IPS DF 4.7 (cell line): ENCODE measurements around the gene FAIM2.
"Not testable (repeated sequence)": the region's sequence is repeated elsewhere in the genome, so short reads cannot be mapped to it uniquely, and the experiment has no call there.

Experiments
- DNase-seq: peaks from one replicate; pipeline ENCODE4 v3.0.0-alpha.2; 2013; ENCODE audit warnings: low spot score; ENCODE audit errors: extremely low read depth

FAIM2 gene

DNA sequence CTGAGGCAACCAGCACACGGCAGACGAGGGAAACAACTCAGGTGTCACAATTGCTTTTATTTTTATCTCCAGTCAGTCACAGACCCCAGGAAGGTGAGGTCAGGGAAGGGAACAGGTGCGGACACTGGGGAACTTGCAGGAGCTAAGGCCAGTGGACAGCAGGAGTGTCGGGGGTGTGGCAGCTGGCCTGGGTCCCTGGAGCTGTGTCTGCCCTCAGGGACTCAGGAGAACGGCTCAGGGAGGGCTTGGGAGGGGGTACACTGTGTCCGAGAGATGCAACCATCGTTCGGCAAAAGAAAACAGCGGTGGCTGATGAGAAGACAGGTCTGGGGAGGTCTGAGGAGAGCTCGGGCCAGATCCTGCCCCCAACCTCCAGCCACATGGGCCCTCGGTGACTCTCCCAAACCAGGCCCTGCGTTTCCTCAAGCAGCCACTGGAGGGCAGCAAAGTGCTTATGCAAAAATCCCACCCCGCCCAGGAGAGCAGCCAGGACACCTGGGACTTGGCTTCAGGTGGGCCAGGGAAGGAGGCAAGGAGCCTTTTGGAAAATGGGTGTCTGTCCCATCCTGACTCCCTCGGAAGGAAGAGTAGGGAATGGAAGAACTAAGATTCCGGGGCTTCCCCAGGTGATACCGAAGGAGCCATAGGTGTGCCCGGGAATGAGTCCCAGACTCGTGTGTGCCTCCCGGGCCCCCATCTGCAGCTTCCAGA is 36.7 kb downstream of the FAIM2 start:
- peak; percentile 74 for DNase-seq

DNA sequence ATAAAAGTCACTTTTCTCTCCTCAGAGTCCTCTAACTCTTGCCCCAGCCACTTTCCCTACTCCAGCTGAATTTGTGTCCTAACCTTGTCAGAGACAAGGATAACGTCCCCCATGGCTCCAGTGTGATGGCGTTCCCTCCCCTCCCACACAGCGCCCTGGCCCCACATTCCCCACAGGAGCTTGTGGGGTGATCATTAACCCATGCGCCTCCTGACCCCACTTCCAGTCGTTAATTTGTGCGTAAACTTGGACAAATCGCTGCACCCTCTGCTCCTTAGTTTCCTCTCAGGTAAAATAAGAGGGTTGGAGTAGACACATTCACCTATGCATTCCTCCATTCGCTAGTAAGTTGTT is 37.9 kb downstream of the FAIM2 start:
- no peak for DNase-seq

DNA sequence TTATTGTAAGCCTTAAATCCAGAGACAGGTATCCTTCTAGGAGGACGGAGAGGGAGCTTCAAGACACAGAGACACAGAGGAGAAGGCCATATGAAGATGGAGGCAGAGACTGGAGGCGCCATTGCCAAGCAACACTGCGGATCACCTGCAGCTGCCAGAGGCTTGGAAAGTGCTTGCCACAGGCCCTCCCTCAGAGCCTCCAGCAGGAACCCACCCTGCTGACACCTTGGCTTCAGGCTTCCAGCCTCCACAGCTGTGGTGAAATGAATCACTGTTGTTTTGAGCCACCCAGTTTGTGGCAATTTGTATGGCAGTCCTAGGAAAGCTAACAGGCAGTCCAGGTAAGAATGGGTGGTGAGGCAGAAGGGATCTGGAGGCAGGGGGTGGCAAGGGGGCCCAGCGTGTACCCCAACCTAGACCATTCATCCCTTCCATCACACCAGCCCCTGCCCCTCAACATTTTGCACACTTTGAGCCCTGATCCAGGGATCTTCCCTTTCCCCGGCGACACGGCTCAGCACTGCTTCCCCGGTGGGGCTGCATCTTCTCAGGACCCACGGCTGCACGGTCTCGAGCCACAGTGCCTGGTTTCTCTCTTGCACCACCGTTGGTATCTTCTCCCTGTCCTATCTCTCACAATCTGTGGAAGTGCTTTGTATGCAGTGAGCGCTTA is 38.5 kb downstream of the FAIM2 start:
- no peak for DNase-seq

DNA sequence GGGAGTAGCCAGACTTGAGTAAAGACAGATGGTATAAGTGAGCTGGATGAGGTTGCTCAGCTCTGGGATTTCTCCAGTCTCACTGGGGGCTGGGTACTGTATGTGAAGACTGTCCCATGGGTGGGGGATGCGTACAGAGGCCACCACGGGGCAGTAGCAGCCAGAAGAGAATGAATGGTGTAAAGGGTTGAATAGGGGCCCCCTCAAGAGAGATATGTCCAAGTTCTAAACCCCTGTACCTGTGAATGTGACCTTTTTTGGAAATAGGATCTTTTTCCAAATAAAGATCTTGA is 39.0 kb downstream of the FAIM2 start:
- DNase-seq: no peak

DNA sequence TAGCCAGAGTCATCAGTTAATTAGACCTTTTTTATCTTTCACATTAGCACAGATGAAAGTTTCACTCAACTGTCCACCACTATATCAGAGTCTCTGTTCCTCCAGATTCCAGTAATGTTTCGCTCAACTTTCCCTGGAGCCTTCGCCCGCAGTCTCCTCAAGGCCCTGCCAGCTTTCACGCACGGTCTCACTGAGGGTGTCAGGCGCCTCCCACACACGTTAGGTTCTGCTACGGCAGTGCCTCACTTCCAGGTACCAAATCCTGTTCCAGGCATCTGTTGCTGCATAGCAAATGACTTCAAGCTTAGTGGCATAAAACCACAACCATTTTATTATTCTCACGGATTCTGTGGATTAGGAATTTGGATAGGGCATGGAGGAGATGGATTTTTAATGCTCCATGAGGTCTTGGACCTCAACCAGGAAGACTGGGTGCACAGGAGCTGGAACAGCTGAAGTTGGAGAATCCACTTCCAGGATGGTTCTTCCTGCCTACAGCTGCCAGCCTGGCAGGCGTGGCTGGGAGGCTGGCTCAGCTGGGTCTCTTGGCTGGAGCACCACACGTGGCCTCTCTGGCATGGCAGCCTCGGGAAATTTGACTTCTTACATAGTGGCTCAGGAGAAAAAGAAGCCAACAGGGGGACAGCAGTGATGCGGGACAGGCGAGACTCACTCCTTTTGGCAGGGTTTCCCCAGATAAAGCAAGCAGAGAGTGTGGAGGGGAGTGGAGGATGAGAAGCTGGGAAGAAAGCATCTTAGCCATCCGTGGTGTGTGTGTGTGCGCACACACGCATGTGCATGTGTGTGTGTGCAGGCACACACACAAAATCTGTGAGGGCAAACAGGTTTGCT is 39.5 kb downstream of the FAIM2 start:
- no peak for DNase-seq

DNA sequence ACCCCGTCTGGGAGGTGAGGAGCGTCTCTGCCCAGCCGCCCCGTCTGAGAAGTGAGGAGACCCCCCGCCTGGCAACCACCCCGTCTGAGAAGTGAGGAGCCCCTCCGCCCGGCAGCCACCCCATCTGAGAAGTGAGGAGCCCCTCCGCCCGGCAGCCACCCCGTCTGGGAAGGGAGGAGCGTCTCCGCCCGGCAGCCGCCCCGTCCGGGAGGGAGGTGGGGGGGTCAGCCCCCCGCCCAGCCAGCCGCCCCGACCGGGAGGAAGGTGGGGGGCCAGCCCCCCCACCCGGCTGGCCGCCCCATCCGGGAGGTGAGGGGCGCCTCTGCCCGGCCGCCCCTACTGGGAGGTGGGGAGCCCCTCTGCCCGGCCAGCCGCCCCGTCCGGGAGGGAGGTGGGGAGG is 42.8 kb downstream of the FAIM2 start:
- DNase-seq: not testable (repeated sequence)

DNA sequence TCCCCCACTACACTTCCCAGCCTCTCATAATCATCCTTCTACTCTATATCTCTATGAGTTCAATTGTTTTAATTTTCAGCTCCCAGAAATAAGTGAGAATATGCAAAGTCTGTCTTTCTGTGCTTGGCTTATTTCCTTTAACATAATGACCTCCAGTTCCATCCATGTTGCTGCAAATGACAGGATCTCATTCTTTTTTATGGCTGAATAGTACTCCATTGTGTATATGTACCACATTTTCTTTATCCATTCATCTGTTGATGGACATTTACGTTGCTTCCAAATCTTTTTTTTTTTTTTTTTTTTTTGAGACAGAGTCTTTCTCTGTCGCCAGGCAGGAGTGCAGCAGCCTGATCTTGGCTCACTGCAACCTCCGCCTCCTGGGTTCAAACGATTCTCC is 47.8 kb downstream of the FAIM2 start:
- DNase-seq: not testable (repeated sequence)

DNA sequence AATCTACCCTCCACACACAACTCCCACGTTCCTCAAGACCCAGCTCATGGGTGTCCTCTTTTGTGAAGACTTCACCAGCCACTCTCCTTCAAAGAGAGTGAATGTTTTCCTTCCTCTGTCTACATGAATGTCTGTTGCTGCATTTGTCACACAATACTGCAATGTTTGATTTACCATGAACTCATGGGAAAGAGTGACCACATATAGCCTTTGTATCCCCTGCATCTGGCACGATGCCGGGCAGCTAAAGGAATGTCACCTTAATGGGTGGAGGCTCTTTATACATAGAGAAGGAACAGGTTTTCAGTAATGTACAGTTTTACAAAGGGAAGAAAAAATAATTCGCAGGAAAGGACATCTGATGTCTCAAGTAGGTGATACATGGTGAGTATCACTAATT is 48.7 kb downstream of the FAIM2 start:
- no peak for DNase-seq

DNA sequence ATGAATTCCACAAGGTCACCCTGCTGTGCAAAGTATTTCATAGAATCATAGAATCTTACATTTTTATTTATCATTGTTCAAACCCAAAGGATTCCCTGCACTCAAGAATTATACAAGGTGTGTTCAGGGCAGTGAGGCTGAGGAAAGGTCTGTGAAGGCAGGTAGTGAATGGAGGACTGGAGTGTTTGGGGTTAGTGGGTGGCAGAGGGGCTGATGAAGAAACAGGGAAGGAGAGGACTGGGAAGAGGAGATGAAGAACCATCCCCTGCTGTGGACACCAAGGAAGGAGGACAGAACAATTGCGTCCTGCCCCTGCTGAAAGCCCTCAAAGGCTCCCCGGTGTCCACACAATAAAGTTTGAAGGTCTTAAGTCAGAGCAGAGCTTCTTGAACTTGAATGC is 50.0 kb downstream of the FAIM2 start:
- no peak for DNase-seq

DNA sequence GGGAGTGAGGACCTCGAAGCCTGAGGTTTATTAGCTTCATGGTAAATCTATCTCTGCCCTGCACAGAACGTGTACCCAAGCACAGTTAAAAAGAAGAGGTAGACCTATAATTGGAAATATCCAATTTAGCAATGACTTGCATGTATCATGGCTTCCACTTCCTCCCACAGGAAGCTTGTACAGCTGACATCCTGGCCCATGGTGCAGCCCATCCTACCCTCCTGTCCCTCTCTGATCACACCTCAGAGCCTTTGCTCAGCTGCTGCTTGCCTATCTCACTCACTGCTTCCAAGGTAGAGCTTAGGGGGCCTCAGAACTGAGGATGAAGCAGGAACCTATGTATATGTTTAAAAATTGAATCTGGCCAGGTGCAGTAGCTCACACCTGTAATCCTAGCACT is 56.5 kb downstream of the FAIM2 start:
- DNase-seq: no peak

DNA sequence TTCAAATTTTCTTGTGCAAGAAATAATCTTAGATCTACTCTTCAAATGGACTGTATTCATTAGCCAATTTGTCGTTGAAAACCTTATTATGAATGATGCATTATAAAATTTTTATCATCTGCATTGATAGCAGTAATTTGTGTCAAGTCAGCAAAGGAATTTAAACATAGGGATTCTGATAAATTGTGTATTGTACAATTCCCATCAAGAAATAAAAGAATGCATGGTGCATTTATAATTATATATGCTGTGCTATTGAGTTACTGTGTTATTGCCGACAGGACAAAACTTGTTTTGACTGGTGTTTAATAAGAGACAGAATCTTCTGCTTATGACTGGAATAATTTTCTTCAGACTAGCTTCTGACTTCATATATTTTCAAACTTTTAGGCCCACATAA is 57.7 kb downstream of the FAIM2 start:
- DNase-seq: no peak

DNA sequence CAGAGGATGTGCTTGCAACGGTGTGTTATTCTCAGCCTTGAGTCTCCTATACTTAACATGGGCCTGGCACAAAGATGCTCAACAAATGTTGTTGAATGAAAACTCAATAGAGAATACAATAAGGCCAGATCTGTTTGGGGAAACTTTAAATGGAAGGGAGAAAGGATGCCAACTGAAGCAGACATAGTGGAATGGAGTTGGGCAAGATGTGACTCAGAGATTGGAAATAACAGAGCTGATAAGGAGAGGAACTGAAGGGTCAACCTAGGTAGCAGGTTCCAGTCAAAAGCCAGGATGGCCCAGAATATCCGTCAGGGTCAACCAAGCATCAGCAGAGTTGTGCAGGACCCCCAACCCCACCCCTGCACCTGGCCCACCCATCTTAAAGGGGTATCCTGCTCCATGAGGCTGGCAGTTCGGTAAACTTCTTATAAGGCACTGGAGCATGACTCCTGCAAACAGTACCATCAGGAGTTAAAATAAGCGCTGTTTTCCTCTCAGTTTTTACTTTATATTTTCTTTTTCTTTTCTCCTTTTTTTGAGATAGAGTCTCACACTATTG is 59.7 kb downstream of the FAIM2 start:
- DNase-seq: no peak

DNA sequence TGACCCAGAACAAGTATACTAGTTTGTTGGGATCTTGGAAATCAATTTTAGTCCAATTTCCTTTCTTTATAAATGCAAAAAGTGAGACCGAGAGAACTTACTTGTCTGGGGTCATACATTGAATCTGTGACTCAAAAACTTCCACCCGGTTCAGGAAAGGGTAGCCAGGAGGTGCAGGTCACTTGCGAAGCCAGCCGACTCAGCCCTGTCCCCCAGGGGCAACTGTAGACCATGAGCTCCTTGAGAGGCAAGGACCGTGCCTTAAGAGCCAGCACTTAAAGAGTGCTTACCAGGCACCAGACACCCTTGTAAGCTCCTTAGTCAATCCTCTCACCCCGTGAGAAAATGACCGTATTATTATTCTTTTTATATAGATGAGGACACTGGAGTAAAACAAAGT is 60.3 kb downstream of the FAIM2 start:
- no peak for DNase-seq

DNA sequence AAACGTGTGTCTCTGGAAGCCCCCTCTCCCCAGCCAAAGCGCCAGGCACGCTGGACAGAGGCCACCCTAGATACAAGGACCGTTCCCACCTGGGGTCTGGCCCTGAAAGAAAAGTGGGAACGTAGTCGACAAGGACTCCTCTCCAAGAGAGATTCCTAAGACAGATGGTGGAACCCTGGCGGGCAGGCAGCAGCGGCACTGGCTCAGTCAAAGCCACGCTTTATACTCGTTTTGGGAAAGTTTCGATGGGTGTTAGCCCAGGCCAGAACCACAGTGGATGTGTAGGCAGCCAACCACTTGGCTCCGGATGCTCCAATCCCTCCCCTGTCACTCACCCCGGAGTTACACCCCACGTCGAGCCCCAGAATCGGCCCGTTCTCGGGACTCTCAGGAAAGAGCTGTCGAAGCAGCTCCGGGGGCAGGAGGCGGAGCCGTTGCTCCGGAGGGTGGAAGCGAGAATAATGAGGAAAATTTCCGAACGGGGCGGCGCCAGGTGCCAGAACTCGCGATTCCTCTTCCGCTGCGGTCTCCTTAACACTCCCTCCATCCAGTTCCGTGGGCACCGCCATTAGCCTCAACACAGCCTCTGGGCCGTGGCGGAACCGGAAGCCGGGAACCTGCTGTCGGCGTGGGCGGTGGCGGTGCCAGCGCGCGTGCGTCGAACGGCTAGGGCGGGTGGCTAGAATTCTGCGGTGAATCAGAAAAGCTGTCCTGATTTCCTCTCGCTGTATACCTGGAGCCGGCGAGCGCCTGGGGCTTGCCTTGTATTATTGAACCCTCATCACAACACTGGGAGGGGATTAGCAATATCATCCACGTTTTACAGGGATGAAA is 61.0 kb downstream of the FAIM2 start, which contains the start of gene BCDIN3D:
Gene BCDIN3D, minus strand, starts transcription at position 588 of the 834 bp plus-strand sequence. Its CDS starts 19 bp downstream, at position 569.
- no peak for DNase-seq

DNA sequence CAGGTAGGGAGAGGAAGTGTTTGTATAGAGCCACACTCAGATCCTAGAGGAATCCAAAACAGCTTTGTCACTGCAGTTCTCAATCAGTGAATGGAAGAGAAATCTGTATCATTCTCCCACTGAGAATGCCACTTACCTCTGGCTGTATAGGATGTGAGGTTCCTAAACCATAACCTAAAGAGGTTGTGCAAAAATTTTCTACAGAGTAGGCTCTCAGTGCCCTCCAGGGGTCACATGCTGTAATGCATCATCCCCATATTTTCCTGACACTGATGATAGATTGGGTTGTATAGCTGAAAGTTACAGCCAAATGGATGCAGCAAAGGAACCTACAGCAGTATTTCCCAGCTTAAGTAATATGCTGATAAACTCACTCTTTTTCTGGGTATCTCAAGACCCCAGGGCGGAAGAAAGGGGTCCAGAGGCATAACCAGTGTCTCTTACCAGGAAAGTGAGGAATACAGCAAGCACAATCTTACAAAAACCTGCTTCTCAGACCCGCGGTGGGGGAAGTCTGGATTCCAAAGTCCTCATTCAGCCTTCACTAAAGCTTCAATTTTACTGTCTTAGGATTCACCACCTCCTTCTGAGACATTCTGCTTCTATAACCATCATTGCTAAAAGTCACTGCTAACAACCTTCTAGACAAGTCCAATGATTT is 64.6 kb downstream of the FAIM2 start:
- DNase-seq: no peak

DNA sequence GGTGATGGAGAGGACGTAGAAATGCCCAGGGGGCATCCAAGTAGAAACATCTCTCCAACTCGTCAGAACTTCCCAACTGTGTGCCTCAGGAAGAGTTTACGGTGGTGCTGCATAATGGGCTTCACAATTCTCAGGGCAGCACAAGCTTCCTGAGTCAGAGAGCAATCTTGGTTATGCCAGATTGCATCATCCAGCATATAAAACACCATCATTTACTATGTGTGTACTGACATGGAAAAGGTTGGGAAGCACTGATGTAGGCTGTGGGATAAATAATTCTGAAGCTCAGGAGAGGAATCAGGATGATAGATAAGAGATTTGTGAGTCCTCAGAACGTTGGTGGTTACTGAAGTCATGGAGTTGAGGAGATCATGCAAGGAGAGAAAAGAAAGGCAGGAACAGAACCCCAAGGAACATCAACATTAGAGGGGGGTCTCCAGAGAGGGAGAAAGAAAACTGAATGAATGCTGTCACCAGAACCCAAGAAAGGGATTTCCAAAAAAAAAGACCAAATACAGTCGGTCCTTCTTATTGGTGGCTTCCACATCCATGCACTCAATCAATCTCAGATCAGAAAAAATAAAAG is 70.8 kb downstream of the FAIM2 start:
- no peak for DNase-seq

DNA sequence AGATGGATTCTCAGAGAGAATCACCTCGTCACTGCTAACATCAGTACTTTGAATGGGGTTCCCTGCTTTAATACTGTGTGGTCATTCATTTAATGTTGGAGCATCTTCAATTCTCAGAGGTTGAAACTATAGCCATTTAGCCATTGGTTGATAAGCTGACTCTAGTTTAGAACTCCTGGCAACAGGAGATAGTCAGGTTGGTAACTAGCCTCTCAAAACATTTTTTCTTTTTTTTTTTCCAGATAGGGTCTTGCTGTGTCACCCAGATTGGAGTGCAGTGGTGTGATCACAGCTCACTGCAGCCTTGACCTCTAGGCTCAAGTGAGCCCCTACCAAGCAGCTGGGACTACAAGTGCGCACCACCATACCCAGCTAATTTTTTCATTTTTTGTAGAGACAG is 72.0 kb downstream of the FAIM2 start:
- DNase-seq: no peak

DNA sequence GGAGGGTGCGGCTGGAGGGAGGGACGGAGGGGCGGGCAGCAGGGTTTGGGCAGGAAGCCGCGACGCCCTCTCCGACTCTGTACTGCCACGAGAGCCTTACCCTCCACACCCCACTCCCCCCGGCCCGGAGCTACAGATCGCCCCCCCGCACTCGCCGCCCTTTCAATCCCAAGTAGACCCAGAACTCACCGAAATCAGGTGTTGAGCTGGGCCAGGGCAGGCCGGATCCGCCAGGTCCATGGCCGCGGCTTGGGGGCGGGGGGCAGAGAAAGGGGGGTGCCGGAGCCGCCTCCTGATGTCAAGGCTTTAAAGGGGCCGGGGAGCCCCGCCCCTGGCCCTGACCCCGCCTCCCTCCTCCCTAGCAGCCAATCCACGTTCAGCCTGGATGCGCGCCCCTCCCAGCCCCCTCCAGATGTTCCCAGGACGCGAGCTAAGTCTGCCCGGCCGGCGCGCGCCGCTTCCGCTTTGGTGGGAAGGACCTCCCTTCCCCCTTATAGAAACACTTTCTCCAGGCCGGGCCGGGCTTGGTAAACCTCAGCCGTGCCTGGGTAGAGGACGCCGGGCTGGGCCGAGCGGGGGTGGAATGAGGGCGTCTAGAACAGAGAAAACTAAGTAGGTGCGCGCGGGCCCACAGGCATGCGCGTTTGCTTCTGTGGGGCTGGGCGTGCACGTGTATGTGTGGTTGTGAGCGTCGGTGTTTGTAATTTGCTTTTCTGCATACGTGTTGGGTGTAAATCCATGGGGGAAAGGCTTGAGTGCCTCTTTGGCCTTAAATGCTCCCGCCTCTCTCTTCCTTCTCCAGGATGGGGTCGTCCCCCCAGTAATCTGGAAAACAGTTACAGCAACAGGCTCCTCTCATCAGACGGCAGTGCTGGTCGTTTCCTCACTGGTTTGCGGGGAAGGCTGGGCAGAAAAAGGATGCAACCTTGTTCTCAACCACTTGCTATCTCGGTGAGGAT is 75.3 kb downstream of the FAIM2 start, which contains the start of gene NCKAP5L:
Gene NCKAP5L, minus strand, starts transcription at position 281 of the 959 bp plus-strand sequence. CDS start 24,369 bp downstream, outside the sequence.
- DNase-seq: no peak
